Astrocyte (in vitro differentiated cells and primary cell): Measurements from ENCODE around the gene PDE6B.

Experiments
- EZH2 ChIP-seq: IDR thresholded peaks from 2 replicates; pipeline ENCODE4 v1.6.1; 2012; ENCODE audit warnings: mild to moderate bottlenecking, low read length, inconsistent platforms; ENCODE audit not compliant: insufficient read depth
- TF ChIP-seq, protein P1 (sequence below): IDR thresholded peaks from 2 replicates; pipeline ENCODE4 v1.5.1; 2011; ENCODE audit warnings: low read depth, mild to moderate bottlenecking, inconsistent platforms, low read length, moderate library complexity; ENCODE audit not compliant: insufficient read depth

DNA sequence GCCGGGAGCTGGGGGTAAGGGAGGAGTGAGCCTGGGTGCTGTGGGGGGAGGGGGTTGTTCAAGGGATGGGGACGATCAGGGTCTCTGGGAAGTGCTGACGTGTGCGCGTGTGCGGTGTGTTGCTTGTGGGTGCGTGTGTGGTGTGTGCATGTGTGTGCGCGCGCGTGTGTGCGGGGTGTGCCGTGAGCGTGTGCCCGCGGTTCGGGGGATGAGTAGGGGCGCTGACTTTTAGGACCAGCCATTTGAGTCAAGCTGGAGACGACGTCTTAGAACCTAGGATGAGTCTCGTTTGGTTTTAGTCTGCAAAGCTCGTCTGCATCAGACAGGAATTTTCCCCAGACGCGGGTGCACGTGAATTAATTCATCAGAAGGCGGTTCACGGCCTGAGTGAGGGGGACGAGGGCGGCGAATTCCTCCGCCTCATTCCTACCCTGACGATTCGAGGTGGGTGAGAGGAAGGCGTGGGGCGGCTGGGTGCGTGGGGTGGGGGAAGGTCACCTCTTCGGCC lies 48.3 kb upstream of the PDE6B start:
- TF ChIP-seq, protein P1, sequence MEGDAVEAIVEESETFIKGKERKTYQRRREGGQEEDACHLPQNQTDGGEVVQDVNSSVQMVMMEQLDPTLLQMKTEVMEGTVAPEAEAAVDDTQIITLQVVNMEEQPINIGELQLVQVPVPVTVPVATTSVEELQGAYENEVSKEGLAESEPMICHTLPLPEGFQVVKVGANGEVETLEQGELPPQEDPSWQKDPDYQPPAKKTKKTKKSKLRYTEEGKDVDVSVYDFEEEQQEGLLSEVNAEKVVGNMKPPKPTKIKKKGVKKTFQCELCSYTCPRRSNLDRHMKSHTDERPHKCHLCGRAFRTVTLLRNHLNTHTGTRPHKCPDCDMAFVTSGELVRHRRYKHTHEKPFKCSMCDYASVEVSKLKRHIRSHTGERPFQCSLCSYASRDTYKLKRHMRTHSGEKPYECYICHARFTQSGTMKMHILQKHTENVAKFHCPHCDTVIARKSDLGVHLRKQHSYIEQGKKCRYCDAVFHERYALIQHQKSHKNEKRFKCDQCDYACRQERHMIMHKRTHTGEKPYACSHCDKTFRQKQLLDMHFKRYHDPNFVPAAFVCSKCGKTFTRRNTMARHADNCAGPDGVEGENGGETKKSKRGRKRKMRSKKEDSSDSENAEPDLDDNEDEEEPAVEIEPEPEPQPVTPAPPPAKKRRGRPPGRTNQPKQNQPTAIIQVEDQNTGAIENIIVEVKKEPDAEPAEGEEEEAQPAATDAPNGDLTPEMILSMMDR, result no peak
- peak; percentile 8 for TF ChIP-seq EZH2
